Neural cell (in vitro differentiated cells): ENCODE results near the gene ATL2. TPM values are rescaled to one million over a fixed set of nuclear protein-coding genes. Genes with fewer than 3 reads are reported as not detected.

ENCODE experiments used
- H2AFZ ChIP-seq: fragments of 200-600, 300-800 bp; sonication (generic), shearing (Covaris generic); 2 replicates; pipeline ENCODE4 v1.6.0; 2014; ENCODE audit warnings: low read depth, mild to moderate bottlenecking, antibody characterized with exemption, low read length, moderate library complexity
- H3F3A ChIP-seq: fragments of 200-600 bp; shearing (Covaris generic); 2 replicates; pipeline ENCODE4 v1.6.1; 2016; ENCODE audit warnings: mild to moderate bottlenecking, moderate library complexity, mixed read lengths, antibody characterized with exemption, low read length; ENCODE audit not compliant: insufficient read depth, poor library complexity, severe bottlenecking
- H3K27ac ChIP-seq: fragments of 200-600, 300-800 bp; sonication (generic), shearing (Covaris generic); 2 replicates; pipeline ENCODE4 v1.5.1; 2014; ENCODE audit warnings: mild to moderate bottlenecking, low read length, moderate library complexity
- H3K27me3 ChIP-seq: fragments of 300-800, 200-600 bp; sonication (generic), shearing (Covaris generic); 2 replicates; pipeline ENCODE4 v1.6.0; 2014; ENCODE audit warnings: mild to moderate bottlenecking, low read depth, low read length, moderate library complexity; ENCODE audit not compliant: insufficient read depth
- H3K36me3 ChIP-seq: fragments of 300-800, 200-600 bp; sonication (generic), shearing (Covaris generic); 2 replicates; pipeline ENCODE4 v1.5.1; 2014; ENCODE audit warnings: mild to moderate bottlenecking, antibody characterized with exemption, low read length, moderate library complexity; ENCODE audit not compliant: insufficient read depth
- H3K4me2 ChIP-seq: fragments of 300-800, 200-600 bp; sonication (generic), shearing (Covaris generic); 2 replicates; pipeline ENCODE4 v1.6.0; 2014; ENCODE audit warnings: mild to moderate bottlenecking, low read length
- H3K4me3 ChIP-seq: fragments of 300-800, 200-600 bp; sonication (generic), shearing (Covaris generic); 2 replicates; pipeline ENCODE4 v1.5.1; 2014; ENCODE audit warnings: mild to moderate bottlenecking, low read length, moderate library complexity
- H3K79me2 ChIP-seq: fragments of 200-600 bp; shearing (Covaris generic); replicated peaks from 2 replicates; pipeline ENCODE4 v1.6.0; 2014; ENCODE audit warnings: mild to moderate bottlenecking, low read length, moderate library complexity; ENCODE audit not compliant: insufficient read depth
- H3K9ac ChIP-seq: fragments of 300-800, 200-600 bp; sonication (generic), shearing (Covaris generic); 2 replicates; pipeline ENCODE4 v1.6.1; 2016; ENCODE audit warnings: mild to moderate bottlenecking, low read length, mixed read lengths
- H3K9me2 ChIP-seq: fragments of 200-600 bp; shearing (Covaris generic); 2 replicates; pipeline ENCODE4 v1.6.1; 2016; ENCODE audit warnings: mild to moderate bottlenecking, low read length, mixed read lengths; ENCODE audit not compliant: insufficient read depth
- H3K9me3 ChIP-seq: fragments of 200-600, 300-800 bp; sonication (generic), shearing (Covaris generic); 2 replicates; pipeline ENCODE4 v1.6.1; 2016; ENCODE audit warnings: mild to moderate bottlenecking, mixed run types, low read length, moderate library complexity, mixed read lengths
- H4K20me1 ChIP-seq: fragments of 200-600 bp; shearing (Covaris generic); 2 replicates; pipeline ENCODE4 v1.6.1; 2016; ENCODE audit warnings: mild to moderate bottlenecking, mixed run types; ENCODE audit not compliant: insufficient read depth
- CTCF ChIP-seq: fragments of 450-650 bp; IDR thresholded peaks from 2 replicates; pipeline ENCODE4 v1.5.1; 2014; ENCODE audit warnings: antibody characterized with exemption, mild to moderate bottlenecking, moderate library complexity; ENCODE audit not compliant: poor library complexity, severe bottlenecking
- EP300 ChIP-seq: fragments of 450-650 bp; conservative IDR thresholded peaks from 2 replicates; pipeline ENCODE4 v1.6.1; 2014; ENCODE audit warnings: antibody characterized with exemption, mild to moderate bottlenecking, moderate library complexity; ENCODE audit not compliant: poor library complexity, severe bottlenecking
- EZH2 ChIP-seq: fragments of 200-600, 300-800 bp; shearing (Covaris generic), sonication (generic); IDR thresholded peaks from 2 replicates; pipeline ENCODE4 v1.6.1; 2014; ENCODE audit warnings: antibody characterized with exemption, low read length, borderline replicate concordance, mild to moderate bottlenecking; ENCODE audit not compliant: insufficient read depth, poor library complexity, severe bottlenecking
- MXI1 ChIP-seq: fragments of 450-650 bp; conservative IDR thresholded peaks from 2 replicates; pipeline ENCODE4 v1.6.1; 2014; ENCODE audit warnings: antibody characterized with exemption, mild to moderate bottlenecking; ENCODE audit not compliant: poor library complexity, severe bottlenecking
- POLR2AphosphoS5 ChIP-seq: IDR thresholded peaks from 2 replicates; pipeline ENCODE4 v1.6.1; 2012
- RAD21 ChIP-seq: fragments of 450-650 bp; conservative IDR thresholded peaks from 2 replicates; pipeline ENCODE4 v1.6.1; 2014; ENCODE audit warnings: antibody characterized with exemption, mild to moderate bottlenecking, moderate library complexity
- SMC3 ChIP-seq: fragments of 450-650 bp; conservative IDR thresholded peaks from 2 replicates; pipeline ENCODE4 v1.6.1; 2014; ENCODE audit warnings: antibody characterized with exemption, mild to moderate bottlenecking, moderate library complexity; ENCODE audit not compliant: poor library complexity
- TAF1 ChIP-seq: IDR thresholded peaks from 2 replicates; pipeline ENCODE4 v1.6.1; 2012; ENCODE audit warnings: low read depth
- polyA plus RNA-seq: library from polyadenylated mRNA; depleted of rRNA; stranded (reverse); fragments of >200 nt; gene quantifications from 2 replicates; pipeline ENCODE4 v1.2.3, GENCODE V29; 2014
- TF ChIP-seq, protein P1 (sequence below): IDR thresholded peaks from 2 replicates; pipeline ENCODE4 v1.6.1; 2012; ENCODE audit warnings: borderline replicate concordance

ATL2 gene
- polyA plus RNA-seq, 1 donor from 2014 or later: 66.8 TPM

- Histone ChIP-seq H3K27me3 (no peaks in the 10 kb centered on the region), H3K9ac (no peak overlapping the region), H3K27ac (no peak overlapping the region), H4K20me1 (no peaks in the 10 kb centered on the region), H3K9me3 (no peaks in the 10 kb centered on the region), H3K36me3 (no peaks in the 10 kb centered on the region), H3K4me2 (no peak overlapping the region), H2AFZ (no peak overlapping the region), H3K4me3 (no peak overlapping the region), H3F3A (no peaks in the 10 kb centered on the region), H3K79me2 (no peaks in the 10 kb centered on the region), H3K9me2 (no peaks in the 10 kb centered on the region)
- TF ChIP-seq, protein P1, sequence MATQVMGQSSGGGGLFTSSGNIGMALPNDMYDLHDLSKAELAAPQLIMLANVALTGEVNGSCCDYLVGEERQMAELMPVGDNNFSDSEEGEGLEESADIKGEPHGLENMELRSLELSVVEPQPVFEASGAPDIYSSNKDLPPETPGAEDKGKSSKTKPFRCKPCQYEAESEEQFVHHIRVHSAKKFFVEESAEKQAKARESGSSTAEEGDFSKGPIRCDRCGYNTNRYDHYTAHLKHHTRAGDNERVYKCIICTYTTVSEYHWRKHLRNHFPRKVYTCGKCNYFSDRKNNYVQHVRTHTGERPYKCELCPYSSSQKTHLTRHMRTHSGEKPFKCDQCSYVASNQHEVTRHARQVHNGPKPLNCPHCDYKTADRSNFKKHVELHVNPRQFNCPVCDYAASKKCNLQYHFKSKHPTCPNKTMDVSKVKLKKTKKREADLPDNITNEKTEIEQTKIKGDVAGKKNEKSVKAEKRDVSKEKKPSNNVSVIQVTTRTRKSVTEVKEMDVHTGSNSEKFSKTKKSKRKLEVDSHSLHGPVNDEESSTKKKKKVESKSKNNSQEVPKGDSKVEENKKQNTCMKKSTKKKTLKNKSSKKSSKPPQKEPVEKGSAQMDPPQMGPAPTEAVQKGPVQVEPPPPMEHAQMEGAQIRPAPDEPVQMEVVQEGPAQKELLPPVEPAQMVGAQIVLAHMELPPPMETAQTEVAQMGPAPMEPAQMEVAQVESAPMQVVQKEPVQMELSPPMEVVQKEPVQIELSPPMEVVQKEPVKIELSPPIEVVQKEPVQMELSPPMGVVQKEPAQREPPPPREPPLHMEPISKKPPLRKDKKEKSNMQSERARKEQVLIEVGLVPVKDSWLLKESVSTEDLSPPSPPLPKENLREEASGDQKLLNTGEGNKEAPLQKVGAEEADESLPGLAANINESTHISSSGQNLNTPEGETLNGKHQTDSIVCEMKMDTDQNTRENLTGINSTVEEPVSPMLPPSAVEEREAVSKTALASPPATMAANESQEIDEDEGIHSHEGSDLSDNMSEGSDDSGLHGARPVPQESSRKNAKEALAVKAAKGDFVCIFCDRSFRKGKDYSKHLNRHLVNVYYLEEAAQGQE: no peak
- TF ChIP-seq CTCF (no peak), SMC3 (no peak), TAF1 (no peak), EZH2 (no peak), POLR2AphosphoS5 (no peak), RAD21 (no peak), MXI1 (no peak), EP300 (no peak)
These were observed 82.5 kb downstream of the ATL2 start for GRCh38 chr2:38294597-38294996.

- no peak overlapping the region for H3K27ac ChIP-seq
- H3K9me3 ChIP-seq: no peaks in the 10 kb centered on the region
- H3K79me2 ChIP-seq: no peaks in the 10 kb centered on the region
- no peaks in the 10 kb centered on the region for H3K27me3 ChIP-seq
- H3F3A ChIP-seq: no peaks in the 10 kb centered on the region
- H3K4me2 ChIP-seq: no peak overlapping the region
- no peaks in the 10 kb centered on the region for H4K20me1 ChIP-seq
- H2AFZ ChIP-seq: no peak overlapping the region
- no peak overlapping the region for H3K4me3 ChIP-seq
- H3K36me3 ChIP-seq: no peaks in the 10 kb centered on the region
- H3K9me2 ChIP-seq: no peaks in the 10 kb centered on the region
- H3K9ac ChIP-seq: no peak overlapping the region
- TF ChIP-seq EZH2 (no peak), CTCF (no peak), EP300 (no peak), POLR2AphosphoS5 (no peak), MXI1 (no peak), SMC3 (no peak)
These were observed 83.8 kb downstream of the ATL2 start for GRCh38 chr2:38293152-38293865.
